HG02884 (cell line): ENCODE data around the gene CACNB1.
"Not testable (repeated sequence)": the region's sequence is repeated elsewhere in the genome, so short reads cannot be mapped to it uniquely, and the experiment has no call there.

Experiments used
- ATAC-seq: cut with Tn5 transposase; IDR thresholded peaks from one replicate; pipeline ENCODE4 v1.9.1; 2021; ENCODE audit warnings: mild to moderate bottlenecking, moderate library complexity; ENCODE audit not compliant: unreplicated experiment

CACNB1 gene

DNA sequence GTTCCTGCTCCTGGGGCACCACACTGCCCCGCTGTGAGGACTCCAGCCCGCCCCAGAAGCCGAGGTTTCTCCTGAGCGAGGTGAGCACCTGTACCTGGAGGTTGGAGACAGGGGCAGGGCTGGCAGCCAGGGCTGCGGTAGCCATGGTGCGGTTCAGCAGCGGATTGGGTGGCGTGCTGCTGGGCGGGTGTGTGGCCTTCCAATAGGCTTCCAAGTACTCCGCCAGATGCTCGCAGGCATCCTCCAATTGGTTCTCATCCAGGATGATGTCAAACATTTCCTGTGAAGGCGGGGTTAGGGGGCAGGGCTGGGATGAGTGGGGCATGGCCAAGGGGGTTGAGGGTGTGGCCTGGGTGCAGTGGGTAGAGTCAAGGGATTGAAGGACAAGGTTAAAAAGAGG, 20.2 kb downstream of the CACNB1 start:
- no peak for ATAC-seq

DNA sequence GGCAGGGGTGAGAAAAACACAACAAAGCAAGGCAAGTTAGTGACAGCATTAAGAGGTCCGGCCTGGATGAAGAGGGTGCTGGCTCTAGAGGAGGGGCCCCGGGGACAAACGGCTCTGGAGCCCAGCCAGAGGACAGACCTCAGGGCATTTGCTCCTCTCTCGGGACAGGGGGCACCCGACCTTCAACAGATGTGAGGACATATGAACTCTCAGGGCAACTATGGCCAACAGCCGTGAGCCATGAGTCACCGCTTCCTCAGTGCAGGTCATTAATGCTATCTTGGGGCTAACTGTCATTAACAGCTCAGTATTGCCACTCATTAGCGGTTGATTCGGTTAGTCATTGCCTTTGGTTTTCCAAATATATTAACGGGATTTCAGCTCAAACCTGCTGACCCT, 21.8 kb downstream of the CACNB1 start:
- no peak for ATAC-seq

DNA sequence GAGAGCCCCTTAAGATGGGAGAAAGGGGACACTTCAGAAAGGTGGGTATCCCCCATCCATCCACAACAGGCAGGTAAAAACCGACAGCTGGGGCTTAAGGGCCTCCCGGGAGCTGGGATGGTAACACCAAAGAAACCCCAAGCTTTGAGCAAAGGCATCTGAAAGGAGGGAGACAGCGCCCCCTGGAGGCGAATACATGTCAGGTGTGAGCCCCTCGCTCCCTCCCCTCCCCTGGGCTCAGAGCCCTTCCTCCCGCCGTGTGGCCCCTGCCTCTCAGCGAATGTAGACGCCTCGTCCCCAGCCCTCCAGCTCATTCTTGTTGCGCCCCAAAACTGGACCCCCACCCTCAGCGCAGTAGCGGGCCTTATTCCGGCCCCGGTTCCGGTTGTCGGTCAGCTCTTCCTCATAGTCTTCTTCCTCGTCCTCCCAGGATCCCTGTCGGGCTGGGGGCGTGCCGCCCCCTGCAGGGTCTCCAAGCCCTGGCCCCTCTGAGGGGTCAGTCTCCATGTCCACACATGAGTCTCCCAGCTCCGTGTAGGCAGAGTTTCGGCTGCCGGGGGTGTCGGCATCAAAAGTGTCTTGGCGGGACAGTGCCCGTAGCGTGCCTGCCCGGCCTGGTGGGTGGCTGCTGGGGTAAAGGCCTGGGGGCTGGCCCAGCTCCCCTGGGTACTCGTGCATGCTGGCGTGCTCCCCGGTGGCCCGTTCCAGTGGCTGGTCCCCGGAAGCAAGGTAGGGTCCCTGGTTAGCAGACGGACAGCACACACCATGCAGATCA, 22.4 kb downstream of the CACNB1 start:
- ATAC-seq = no peak

DNA sequence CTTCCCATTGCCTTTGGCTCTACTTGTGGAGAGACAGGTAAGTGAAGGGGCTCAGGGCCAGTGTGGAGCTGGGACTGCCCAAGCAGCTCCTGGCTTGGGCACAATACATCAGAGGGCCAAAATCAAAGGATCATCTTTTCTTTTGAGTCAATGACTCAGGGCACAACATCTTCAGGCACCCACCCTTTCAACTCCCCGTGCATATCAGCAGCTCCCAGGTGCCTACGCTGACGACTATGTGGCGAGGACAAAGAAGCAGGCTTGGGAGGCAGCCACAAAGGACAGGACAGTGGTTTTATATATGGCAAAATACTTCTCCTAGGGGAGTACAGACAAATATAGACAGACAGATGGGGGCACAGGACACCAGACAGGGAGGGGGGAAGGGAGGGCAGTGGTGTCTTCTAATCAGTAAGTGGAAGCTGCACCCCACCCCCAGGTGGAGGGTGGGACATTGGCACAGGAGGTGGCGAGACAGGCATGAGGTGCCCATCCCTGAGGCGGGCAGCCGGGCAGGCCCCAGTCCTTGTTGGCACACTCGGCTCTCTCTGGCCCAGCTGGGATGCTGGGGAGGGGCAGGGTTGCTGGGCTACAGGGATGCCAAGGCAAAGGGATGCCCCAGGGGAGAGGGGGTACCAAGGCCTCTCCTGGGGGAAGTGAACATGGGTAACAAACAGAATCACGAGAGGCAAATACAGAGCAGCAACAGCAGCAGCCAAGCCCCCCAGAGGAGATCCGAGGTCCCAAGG, 23.8 kb downstream of the CACNB1 start:
- no peak for ATAC-seq

DNA sequence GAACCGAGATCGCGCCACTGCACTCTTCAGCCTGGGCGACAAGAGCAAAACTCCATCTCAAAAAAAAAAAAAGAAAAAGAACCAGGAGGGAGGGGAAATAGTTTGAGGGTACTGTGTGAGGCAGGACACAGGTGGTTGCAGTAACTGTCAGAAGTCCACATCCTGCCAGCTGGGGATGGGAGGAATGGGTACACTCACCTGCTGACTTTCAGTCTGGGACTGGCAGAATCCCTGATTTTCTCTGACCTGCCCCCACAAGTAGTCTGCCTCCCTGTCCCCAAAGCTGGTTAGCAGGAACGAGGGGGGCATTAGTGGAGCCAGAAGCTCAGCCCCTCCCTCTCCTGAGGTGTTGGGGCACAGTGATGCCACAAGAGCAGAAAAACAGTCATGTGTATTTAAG, 24.4 kb downstream of the CACNB1 start:
- no peak for ATAC-seq

DNA sequence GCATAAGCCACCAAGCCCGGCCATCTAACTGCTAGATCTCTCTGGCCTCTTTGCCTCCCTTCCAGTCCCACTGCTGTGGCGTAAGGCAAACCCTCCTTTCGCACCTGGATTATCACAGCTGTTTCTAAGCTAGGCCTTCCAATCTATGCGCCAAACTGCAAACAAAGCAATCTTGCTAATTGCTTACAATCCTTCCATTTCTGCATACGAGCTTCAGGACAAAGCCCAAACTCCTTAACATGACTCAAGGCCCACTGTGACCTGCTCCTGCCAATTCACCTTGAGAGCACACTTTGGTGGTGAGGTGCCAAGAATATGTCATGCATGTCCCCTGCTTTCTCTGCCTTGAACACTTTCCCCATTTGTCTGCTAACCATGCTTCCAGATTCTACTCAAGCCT, 25.5 kb downstream of the CACNB1 start:
- no peak for ATAC-seq

DNA sequence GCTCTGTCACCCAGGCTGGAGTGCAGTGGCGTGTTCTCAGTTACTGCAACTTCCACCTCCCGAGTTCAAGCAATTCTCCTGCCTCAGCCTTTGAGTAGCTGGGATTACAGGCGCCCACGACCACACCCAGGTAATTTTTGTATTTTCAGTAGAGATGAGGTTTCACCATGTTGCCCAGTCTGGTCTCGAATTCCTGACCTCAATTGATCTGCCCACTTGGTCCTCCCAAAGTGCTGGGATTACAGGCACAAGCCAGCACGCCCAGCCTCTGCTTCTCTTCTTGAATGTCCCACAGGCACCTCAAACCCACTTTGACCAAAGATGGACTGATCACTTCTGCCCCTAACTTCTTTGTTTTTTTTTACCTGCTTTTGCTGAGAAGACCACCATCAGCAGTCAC, 26.9 kb downstream of the CACNB1 start:
- ATAC-seq = no peak

DNA sequence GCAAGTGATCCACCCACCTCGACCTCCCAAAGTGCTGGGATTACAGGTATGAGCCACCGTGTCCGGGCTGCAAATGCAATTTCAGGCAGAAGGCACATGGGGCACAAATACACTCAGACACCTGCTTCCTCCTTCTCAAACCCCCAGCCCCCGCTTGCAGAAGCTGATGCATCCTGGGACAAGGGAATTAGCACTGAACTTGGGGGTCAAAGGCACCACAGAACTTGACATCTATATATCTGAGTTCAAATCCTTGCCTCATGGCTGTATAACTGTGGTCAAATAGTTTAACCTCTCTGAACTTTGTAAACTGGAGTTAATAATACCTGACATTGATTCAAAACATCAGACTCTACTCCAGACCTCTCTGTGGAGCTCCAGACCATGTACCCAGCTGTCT, 27.4 kb downstream of the CACNB1 start:
- no peak for ATAC-seq

DNA sequence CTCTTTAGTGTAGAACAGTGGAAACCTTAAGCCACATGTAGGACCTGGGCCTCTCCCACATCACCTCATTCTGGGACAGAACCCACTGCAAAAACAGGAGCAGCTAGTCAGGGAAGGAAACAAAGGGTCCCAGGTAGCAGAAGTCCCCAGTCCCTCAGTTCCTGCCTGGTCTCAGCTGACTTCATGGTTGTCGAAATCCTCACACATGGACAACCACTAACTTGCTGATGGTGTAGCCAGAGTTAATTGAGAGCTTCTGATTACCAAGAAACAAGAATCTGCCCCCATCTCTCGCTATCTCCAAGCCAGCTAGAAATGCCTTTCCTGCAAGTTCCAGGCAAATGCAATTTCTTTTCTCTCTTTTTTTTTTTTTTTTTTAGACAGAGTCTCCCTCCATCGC, 28.0 kb downstream of the CACNB1 start:
- ATAC-seq = no peak

DNA sequence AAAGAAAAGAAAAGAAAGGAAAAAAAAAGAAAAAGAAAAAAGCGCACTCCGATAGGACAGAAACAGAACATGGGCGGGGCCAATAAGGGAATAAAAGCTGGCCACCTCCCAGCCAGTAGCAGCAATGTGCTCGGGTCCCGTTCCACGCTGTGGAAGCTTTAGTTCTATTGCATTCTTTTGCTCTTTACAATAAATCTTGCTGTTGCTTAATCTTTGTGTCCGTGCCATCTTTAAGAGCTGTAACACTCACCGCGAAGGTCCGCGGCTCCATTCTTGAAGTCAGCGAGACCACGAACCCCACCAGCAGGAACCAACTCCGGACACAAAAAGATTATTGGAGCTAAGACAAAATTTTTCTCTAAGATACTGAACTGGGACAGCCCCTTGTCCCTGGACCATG, 28.4 kb downstream of the CACNB1 start:
- no peak for ATAC-seq

DNA sequence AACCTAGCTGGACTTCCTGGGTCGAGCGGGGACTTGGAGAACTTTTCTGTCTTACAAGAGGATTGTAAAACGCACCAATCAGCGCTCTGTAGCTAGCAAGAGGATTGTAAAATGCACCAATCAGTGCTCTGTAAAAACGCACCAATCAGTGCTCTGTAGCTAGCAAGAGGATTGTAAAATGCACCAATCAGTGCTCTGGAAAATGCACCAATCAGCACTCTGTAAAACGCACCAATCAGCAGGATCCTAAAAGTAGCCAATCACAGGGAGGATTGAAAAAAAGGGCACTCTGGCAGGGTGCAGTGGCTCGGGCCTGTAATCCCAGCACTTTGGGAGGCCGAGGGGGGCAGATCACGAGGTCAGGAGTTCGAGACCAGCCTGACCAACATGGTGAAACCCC, 29.0 kb downstream of the CACNB1 start:
- not testable (repeated sequence) for ATAC-seq

DNA sequence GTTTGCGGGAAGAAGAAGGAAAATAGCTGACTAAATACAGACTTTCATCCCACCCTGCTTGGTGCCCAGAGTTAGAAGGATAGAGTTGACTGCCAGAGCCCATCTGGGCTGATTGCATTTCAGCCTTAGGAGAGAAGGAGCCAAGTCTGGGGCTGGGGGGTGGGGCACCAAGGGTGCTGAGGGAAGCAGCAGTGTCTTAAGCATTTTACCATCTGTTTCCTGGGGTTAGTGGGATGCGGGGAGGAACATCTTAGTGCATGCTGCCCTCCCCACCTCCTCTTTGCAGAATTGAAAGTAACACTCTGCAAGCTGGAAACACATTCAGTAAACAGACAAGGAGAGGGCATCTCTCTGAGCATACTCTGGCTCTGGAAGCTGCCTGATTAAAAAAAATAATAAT, 30.0 kb downstream of the CACNB1 start:
- ATAC-seq = no peak

DNA sequence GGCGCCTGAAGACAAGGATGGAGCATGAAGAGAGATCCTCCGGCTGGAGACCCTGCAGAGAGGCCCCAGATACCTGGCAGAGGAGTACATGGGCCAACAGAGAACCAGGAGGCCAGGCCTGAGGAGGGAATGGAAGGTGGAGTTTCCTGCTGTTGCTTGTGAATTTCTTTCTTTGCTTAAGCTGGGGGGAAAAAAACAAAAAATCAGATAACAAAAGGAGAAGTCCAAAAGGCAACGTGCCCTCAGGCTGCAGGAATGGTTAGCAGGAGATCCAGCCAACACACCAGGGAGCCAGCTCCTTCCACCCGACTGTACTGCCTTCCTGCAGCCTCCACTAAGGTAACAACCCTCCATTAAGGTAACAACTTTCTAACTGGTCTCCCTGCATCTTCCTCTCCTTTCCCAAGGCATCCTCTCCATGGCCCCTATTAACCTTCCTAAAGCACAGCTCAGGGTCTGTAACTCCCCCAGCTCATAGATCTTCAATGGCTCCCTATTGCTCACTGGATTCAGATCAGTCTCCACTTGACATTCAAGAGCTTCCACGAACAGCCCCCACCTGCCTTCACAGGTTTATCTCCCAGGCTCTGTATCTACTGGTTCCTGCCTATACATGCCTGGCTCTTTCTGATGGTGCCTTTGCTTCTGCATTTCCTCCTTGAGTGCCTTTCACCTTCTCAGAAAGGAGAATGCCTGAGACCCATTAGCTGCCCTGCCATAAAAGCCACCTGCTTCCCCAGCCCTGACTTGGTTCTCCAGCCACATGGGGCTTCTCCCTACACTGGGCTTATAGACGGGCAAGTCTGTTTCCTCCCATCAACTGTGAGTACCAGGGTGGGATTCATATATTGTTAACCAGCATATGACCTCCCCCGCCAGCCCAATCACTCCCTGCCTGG, 30.8 kb downstream of the CACNB1 start:
- ATAC-seq = no peak

DNA sequence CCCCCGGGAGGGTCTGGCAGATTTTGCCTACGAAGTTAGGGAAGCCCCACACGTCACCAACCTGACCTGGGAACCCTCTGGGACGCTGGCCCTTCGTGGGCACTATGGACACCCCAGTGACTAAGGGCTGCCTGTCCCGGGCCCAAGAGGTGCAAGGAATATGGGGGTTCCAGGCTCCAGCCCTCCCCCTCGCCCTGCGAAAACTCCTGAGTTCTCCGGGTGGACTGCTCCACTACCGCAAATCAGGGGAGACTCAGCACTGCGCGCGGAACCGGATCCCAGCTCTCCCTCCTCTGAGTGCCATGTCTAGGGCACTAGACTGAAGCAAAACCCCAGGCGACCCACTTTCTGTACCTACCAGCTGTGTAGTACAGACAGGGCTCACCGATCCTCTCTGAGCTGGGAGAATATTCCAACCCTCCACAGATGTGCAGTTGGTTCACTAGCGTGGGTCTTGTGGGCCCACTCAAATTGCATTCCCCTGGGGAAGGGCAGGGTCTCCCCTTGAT, 31.6 kb downstream of the CACNB1 start, which contains the start of gene ARL5C:
TSS of gene ARL5C (minus strand) at position 321 of the 509 bp plus-strand sequence. CDS start 401 bp downstream, outside the sequence.
- no peak for ATAC-seq

DNA sequence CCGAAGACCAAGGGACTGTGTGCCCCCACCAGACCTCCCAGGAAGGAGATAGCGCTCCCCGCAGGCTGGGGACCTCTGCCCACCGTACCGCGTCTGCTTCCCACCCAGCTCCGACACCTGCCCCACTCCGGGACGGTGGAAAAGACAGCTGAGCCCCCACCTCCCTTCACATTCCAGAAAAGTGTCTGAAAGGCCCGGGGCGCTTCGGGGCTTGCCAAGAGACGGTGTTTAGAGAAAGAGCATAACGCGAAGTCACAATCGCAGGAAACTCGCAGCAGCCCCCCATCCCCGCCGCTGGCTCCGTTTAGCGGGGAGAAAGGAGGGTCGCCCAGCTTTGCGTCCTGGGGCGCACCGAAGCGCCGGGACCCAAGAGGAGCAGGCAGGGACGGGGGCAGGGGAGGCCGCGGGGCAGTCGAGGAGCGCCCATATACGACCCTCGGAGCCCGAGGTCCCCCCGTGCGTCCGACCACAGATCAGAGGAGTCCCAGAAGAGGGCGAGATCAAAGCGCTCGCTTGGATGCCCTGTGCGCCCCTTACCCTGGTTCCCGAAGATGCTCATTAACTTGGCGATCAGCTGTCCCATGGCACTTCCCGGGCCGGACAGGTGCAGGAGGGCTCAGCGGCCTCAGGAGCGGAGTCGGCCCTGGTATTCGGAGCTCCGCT, 32.2 kb downstream of the CACNB1 start:
- ATAC-seq = no peak

DNA sequence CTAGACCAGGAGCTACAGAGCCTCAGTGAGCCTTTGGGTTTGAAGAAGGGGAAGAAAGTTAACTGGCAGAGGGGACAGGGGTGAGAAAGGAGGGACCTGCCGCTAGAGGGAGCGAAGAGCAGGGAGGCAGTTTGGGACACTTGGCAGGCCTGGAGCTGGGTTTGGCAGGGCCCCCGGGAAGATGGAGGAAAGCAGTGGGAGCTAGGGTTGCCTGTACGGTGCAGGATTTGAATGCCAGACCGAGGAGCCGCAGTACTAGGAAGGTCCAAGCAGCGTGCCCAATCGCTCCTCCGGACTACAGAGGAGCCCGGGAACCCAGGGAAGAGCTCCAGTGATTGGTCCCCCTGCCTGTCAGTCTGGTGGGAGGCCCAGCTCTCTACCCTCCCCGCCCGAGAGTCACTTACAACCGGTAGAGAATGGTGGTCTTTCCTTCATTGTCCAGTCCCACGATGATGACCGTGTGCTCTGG, 32.8 kb downstream of the CACNB1 start:
- peak; percentile 78 for ATAC-seq

DNA sequence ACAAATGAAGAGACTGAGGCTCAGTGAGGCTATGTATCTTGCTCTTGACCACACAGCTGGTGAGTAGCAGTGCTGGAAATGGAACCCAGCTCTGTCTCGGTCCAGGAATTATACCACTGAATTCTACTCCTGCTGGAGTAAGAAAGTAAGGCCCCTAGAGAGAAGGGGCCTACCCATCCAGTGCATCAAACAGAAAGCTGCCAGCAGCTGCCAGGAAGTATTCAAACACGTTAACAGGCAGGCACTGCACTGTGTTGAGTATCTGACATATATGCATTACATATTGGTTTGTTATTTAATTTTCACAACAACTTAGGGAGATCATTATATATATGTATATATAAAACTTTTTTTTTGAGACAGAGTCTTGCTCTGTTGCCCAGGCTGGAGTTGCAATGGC, 35.5 kb downstream of the CACNB1 start:
- ATAC-seq = no peak

DNA sequence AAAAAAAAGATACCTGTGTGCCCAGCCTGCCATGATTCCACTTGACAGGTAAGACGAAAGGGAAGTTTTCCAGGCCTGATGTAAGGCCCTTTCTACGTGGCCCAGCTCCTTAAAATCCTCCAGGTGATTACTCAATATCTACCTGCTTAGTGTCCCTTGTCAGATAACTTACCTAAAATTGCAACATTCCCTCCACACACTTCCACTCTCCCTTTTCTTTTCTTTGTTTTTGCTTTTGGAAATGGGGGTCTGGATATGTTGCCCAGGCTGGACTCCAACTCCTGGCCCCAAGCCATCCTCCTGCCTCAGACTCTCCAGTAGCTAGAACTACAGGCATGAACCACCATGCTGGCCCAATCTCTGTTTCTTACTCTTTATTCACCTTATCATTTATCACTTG, 38.8 kb downstream of the CACNB1 start:
- no peak for ATAC-seq

DNA sequence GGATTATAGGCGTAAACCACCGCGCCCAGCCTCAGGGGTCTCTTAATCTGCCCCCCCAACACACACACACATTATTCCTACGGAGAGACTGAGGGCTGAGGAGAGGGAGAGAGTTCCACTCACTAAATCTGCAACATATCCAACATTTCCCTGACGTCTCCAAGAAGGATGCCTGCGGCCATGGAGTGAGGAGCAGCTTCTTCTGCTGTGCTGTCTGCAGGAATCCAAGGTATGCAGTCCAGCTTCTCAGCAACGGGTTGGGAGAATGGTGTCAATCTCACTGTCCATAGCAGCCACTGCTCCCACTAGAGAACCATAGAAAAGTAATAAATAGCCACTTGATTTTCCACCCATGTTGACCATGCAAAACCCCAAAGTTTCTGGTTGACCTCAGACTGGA, 41.0 kb downstream of the CACNB1 start:
- no peak for ATAC-seq

DNA sequence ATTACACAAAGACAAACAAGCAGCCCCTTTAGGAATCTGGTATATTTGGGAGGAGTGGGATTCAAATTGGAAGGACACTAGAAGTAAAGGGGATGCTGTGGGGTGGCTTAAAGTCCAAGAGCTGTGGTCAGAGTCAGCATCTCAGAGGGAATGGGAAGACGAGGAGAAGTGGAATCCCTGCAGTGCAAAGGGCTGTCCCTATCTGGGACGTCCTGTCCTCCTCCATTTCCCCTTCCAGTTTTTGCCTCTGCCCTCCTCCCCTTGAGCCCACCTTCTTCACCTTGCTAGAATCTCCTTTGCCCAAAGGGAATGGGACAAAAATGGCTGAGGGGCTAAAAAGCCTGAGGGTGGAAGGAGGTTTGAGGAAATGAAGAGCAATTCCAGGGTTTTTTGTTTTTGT, 41.8 kb downstream of the CACNB1 start:
- no peak for ATAC-seq
